Sciatic nerve (tissue), 2 donors: ENCODE measurements around the gene OR52K2. TPM values are rescaled to one million over a fixed set of nuclear protein-coding genes. Genes with fewer than 3 reads are reported as not detected.
"Not testable (repeated sequence)": the region's sequence is repeated elsewhere in the genome, so short reads cannot be mapped to it uniquely, and the experiment has no call there.

Source experiments
- ATAC-seq: fragments of 200-7000 bp; cut with Tn5 transposase; one replicate; pipeline ENCODE4 v1.9.1; 2020; ENCODE audit warnings: mild to moderate bottlenecking, moderate library complexity
- DNase-seq: peaks from one replicate; pipeline ENCODE4 v3.0.0-alpha.2; 2020; ENCODE audit warnings: low spot score
- intact Hi-C: fragments of 100-400 bp; cut with DNase I; formaldehyde crosslinking; loops from one replicate; pipeline ENCODE4 v1.14.2; 2022
- total RNA-seq: library from RNA; stranded (reverse); fragmentation: NEBNext Ultra II Directional; extraction: Animal tissue kit (Norgen Biotek cat#: 25700); gene quantifications from one replicate; pipeline ENCODE4 v1.2.1, GENCODE V29; 2021
- donor health status: DM: no; HTN: no; CAD: no.
- donor health status: DM: no; HTN: no; CAD: no.

Gene OR52K2
- total RNA-seq, 1 donor from 2014 or later, result 0.49 TPM

DNA sequence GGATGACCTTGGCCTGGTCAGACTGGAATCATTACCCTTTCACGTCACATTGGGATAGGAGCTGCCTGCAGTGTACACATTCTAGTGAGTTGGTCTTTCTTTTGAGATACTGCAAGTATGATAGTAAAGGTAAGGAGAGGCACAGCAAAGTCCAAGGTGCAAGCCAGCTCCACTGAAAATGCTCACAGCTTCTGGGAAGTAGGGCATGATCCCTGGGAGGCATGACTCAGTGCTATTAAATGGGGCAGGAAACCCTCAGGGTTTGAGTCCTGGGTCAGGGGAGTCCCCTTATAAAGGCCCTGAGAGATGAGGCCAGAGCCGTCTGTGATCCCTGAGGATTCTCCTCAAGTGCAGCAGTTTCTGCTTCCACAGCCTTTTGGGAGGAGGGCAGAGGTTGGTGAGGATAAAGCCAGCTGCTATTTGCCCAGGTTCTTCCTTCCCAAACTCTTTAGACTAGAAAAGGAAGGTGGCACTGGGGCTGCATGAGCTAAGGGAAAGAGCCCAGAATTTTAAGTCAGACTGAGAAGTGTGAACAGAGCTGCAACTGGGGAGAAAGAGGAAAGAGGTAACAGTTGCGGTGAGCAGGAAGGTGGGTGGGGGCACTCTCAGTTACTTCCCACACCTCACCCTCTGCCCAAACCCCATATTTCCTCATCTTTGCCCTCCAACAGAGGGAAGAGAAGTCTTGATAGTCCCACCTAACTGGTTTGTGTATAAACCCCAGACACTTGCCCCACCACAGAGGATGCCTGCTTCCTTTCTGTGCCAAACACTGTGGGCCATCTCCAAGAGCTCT is 18.9 kb downstream of the OR52K2 start:
- intact Hi-C loops, result no loop called here

DNA sequence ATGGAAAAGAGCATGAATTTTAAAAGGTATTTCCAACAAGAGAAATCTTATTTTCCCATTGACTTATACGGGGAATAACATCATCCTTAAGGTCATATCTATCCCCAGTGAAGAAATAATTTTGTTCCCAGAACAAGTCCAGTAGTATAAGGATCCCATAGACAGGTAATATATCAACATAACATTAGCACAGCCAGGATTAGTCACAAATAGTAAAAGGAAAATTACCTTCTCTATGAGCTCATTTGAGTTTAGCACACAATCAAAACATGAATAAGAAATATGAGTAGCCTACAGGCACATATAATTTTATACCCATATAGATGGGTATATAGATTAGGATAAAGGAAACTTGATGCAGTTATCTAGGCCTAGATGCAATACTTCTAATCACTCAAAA is 30.5 kb downstream of the OR52K2 start:
- no peak for DNase-seq
- ATAC-seq, result no peak
- intact Hi-C loops, result no loop called here

More for the DNA sequence above, 18.9 kb downstream of the OR52K2 start:
- ATAC-seq (no peak), DNase-seq (no peak)

DNA sequence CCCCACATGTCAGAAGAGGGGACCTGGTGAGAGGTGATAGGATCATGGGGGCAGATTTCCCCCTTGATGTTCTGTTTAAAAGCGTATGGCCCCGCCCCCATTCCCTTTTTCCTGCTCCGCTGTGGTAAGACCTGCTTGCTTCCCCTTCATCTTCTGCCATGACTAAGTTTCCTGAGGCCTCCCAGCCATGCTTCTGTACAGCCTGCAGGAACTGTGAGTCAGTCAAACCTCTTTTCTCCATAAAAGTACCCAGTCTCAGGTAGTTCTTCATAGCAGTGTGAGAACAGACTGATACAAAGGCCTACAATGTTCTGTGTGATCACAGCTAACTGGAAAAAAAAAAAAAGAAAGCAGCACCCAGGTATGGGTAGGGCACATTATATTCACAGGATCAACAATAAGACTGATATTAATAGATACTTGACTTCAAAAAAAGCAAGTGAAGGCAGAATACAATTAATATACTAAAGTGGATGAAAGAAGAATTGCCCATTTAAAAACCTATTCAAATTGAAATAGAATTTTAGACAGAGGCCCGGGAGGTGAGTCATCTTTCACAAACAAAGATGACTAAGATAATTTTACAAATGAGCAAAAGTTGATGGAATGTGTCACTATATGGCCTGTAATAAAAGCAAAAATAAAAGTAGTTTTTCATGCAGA is 31.6 kb downstream of the OR52K2 start:
- intact Hi-C loops, result no loop called here
- ATAC-seq (no peak), DNase-seq (no peak)

DNA sequence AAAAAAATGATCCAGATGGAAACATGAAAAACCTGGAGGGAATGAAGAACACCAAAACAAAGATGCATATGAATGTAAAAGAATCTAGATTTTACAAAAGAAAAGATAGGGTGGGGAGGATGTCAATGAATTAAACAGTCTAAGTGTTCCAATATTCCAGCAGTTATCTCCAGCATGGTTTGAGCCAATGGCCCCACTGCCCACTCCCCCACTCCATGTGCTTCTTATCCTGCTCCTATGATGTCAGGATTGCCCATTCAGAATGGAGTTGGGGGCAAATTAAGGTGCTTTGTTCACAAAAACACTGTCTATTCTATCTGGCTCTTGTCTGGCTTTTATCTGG is 32.1 kb downstream of the OR52K2 start:
- intact Hi-C loops, result no loop called here
- DNase-seq (no peak), ATAC-seq (no peak)

DNA sequence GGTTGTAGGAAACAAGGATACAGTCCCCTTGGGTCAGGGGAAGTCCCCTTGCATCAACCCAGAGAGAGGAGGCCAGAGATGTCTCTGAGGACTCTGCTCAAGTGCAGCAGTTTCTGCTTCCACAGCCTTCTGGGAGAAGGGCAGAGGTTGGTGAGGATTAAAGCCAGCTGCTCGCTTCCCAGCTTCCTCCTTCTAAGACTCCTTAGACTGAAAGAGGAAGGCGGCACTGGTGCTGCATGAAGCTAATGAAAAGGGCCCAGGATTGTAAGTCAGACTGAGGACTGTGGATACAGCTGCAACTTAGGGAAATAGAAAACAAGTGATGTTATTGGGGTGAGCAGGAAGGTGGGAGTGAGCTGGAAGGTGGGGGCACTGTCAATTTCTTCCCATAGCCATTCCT is 33.4 kb downstream of the OR52K2 start, which contains the start of gene OR52K1:
Gene OR52K1, plus strand, starts transcription at position 202 of the 400 bp plus-strand sequence. CDS start 6,255 bp downstream, outside the sequence.
- DNase-seq (no peak), ATAC-seq (peak; percentile 30)
- intact Hi-C loops, result no loop called here

DNA sequence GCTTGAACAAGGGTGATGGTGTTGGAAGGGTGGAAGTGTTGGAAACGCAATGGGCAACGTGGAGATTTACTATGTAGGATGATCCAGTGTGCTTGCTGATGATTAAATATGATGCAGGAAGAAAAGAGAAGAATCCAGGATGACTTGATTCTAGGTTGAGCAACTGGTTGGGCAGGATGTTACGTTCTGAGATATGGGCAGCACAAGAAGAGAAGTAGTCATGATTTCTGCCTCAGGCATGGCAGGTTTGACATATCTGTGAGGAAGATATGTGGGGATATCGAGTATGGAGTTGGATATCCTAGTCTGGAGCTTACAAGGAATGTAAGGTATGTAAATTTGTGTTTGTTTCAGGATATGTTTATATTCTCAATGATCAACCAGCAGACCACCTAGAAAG is 35.2 kb downstream of the OR52K2 start:
- intact Hi-C loops, result no loop called here
- DNase-seq (no peak), ATAC-seq (no peak)

DNA sequence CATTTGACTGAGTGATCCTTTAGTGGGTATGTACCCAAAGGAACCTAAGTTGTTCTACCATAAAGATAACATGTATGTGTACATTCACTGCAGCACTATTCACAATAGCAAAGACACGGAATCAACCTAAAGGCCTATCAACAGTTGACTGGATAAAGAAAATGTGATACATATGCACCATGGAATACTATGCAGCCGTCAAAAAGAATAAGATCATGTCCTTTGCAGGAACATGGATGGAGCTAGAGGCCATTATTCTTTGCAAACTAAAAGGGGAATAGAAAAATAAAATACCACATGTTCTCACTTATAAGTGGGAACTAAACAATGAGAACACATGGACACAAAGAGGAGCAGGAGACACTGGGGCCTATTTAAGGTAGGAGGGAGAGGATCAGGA is 42.3 kb downstream of the OR52K2 start:
- intact Hi-C loops, result loop anchor here (5.0 kb wide), 1 partner anchor 304 kb away; no protein-coding TSS in a partner anchor
- not testable (repeated sequence) for DNase-seq, ATAC-seq

DNA sequence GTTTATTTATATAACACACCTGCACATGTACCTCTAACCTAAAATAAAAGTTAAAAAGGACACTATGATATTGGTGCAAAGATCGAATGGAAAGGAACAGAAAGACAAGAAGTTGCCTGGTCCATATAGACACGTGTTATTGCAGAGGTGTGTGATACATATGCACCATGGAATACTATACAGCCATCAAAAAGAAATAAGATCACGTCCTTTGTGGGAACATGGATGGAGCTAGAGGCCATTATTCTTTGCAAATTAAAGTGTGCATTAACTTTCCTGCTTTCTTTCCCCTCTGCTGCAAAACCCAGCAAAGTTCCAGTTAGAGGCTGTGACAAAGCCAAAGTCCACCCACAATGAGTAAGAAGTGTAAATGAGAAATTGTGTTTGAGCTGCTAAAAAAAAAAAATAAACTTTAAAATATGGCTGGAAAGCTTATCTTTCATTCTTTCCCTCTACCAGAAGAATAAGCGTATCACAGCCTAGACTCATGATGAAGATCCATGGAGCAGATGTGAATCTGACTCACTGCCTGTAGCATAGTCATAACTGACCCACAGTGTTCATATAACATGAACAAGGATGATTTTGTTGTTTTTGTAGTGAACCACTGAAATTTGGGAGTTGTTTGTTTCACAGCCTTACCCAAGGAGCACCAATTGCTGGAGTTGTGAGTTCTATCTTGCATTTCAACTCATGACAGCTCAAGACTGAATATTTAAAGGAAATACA is 42.9 kb downstream of the OR52K2 start:
- ATAC-seq, result no peak
- no peak for DNase-seq
- intact Hi-C loops, result loop anchor here (5.0 kb wide), 1 partner anchor 305 kb away; no protein-coding TSS in a partner anchor

DNA sequence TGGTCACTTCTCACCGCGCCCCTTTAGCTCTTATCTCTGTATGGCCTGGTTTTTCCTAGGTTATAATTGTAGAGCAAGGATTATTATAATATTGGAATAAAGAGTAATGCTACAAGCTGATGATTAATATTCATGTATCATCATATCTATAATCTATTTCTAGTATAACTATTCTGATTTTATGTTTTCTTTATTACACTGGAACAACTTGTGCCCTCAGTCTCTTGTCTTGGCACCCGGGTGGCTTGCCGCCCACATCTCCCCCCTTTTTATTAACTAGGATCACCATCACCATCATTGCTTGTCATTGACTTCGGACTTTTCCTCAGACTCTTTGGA is 44.4 kb downstream of the OR52K2 start:
- no peak for DNase-seq
- no peak for ATAC-seq
- intact Hi-C loops, result loop anchor here (5.0 kb wide), 1 partner anchor 306 kb away; no protein-coding TSS in a partner anchor

DNA sequence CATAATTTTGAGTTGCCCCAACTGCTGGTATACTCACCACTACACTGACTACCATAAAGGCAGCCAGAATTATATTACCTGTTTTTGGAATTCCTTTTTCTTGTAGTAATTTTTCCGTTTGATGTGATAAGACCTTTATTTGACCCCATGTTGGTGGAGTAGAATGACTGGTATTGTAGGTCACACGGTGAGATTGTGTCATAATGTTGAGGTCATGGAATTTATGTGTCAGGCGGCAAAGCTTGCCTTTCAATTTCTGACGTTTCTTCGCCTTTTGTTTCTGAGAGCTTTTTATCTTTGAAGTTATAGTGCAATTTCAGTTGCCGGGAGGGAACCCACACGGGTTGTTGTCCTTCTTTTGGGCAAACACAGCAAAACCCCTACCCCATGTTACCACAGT is 46.4 kb downstream of the OR52K2 start:
- ATAC-seq (no peak), DNase-seq (no peak)
- intact Hi-C loops, result no loop called here

DNA sequence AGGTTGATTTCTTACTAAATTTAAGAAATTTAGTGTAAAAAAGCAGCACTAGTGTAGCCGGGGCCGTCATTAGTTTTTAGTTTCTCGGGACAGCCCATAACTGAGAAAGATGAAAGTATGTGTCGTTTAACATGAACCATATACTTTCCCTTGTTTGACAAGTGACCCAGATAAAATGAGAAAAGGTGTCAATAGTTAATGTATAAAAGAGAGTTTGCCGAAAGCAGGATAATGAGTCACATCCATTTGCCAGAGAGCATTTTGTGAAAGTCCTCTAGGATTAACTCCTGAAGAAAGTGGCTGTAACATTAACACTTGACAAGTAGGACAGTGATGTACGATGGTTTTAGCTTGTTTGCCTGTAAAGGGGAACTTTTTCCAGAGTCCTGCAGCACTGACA is 46.9 kb downstream of the OR52K2 start:
- no peak for ATAC-seq
- DNase-seq, result no peak
- intact Hi-C loops, result no loop called here

DNA sequence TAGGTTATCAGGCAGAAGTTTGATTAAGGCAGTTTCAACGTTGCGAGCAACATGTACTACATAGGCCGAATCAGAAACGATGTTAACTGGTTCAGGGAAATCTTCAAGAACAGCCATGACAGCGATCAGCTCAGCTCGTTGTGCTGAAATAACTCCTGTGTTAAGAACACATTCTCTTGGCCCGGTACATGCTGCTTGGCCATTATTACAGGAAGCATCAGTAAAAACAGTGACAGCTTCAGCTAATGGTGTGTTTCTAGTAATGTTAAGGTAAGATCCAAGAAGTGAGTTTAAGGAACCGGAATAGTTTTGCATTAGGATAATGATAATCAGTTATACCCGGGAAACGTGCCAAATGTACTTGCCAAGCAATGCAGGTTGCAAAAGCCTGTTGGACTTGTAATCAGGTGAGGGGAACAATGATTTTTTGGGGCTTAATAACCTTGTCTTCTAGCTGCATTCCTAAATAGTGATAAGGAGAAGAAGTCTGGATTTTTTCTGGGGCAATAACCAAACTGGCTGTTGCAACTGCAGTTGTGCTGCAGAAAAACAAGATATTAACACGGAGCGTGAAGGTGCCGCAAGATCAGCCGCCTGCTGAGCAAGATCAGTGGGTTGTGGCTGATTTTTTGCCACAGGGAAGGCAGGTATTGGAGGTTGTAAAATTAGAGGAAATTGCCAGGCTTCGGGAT is 47.6 kb downstream of the OR52K2 start:
- ATAC-seq (no peak), DNase-seq (no peak)
- intact Hi-C loops, result no loop called here

Other genes with a start within 250 kb of the OR52K2 start
- 0.45 TPM for gene OR52B4, start 80.9 kb upstream of the OR52K2 start, total RNA-seq
- 17.6 TPM for gene TRIM21, start 55.6 kb upstream of the OR52K2 start, total RNA-seq
- gene OR52K1, start 33.4 kb downstream of the OR52K2 start, total RNA-seq, result 0.04 TPM
- not detected for gene OR52M1, start 95.9 kb downstream of the OR52K2 start, total RNA-seq
- not detected for gene OR52I2, start 132.4 kb downstream of the OR52K2 start, total RNA-seq
- gene OR52I1, start 144.7 kb downstream of the OR52K2 start, total RNA-seq, result 0.13 TPM
- gene TRIM68, start 158.9 kb downstream of the OR52K2 start, total RNA-seq, result 14.2 TPM
- not detected for gene OR51D1, start 188.2 kb downstream of the OR52K2 start, total RNA-seq
- 1.4 TPM for gene OR51E1, start 194.7 kb downstream of the OR52K2 start, total RNA-seq
- 0.45 TPM for gene OR51E2, start 248.6 kb downstream of the OR52K2 start, total RNA-seq